GM23338 (cell line): Measurements from ENCODE around the gene MEGF11. TPM values are rescaled to one million over a fixed set of nuclear protein-coding genes. Genes with fewer than 3 reads are reported as not detected.

Experiments used
- ATAC-seq: fragments of 200-7000 bp; cut with Tn5 transposase; 3 replicates; pipeline ENCODE4 v1.9.1; 2020
- DNase-seq: peaks from one replicate; pipeline ENCODE4 v3.0.0-alpha.2; 2015; ENCODE audit warnings: low spot score
- H2AFZ ChIP-seq: fragments of 200-600 bp; sonication (generic); 2 replicates; pipeline ENCODE4 v1.8.0; 2016; ENCODE audit warnings: antibody characterized with exemption, mild to moderate bottlenecking, moderate library complexity
- H3F3A ChIP-seq: fragments of 200-600 bp; sonication (generic); replicated peaks from 2 replicates; pipeline ENCODE4 v1.8.0; 2017; ENCODE audit warnings: antibody characterized with exemption, mixed run types, low read depth
- H3K27ac ChIP-seq: fragments of 200-600 bp; sonication (generic); 2 replicates; pipeline ENCODE4 v1.6.1; 2016; ENCODE audit warnings: low read depth
- H3K27me3 ChIP-seq: fragments of 200-600 bp; sonication (generic); 2 replicates; pipeline ENCODE4 v1.8.0; 2016; ENCODE audit warnings: mild to moderate bottlenecking, mixed run types, moderate library complexity; ENCODE audit not compliant: insufficient read depth
- H3K36me3 ChIP-seq: fragments of 200-600 bp; sonication (generic); 2 replicates; pipeline ENCODE4 v1.8.0; 2016; ENCODE audit warnings: mild to moderate bottlenecking; ENCODE audit not compliant: insufficient read depth
- H3K4me1 ChIP-seq: fragments of 200-600 bp; sonication (generic); 2 replicates; pipeline ENCODE4 v1.8.0; 2016; ENCODE audit warnings: mild to moderate bottlenecking, moderate library complexity; ENCODE audit not compliant: insufficient read depth
- H3K4me2 ChIP-seq: fragments of 200-600 bp; sonication (generic); 2 replicates; pipeline ENCODE4 v1.7.1; 2017; ENCODE audit warnings: mixed run types
- H3K4me3 ChIP-seq: fragments of 200-600 bp; sonication (generic); 2 replicates; pipeline ENCODE4 v1.6.1; 2016; ENCODE audit warnings: mixed run types
- H3K79me2 ChIP-seq: fragments of 200-600 bp; sonication (generic); replicated peaks from 2 replicates; pipeline ENCODE4 v1.8.0; 2017; ENCODE audit warnings: mild to moderate bottlenecking; ENCODE audit not compliant: insufficient read depth
- H3K9me2 ChIP-seq: fragments of 200-600 bp; sonication (generic); 2 replicates; pipeline ENCODE4 v1.8.0; 2017; ENCODE audit not compliant: insufficient read depth
- H4K20me1 ChIP-seq: fragments of 200-600 bp; sonication (generic); replicated peaks from 2 replicates; pipeline ENCODE4 v1.8.0; 2017; ENCODE audit warnings: mild to moderate bottlenecking; ENCODE audit not compliant: insufficient read depth
- H3K27ac Mint-ChIP-seq: 2 replicates; pipeline ENCODE4 v1.8.0; 2020; ENCODE audit warnings: inconsistent platforms, mild to moderate bottlenecking, moderate library complexity, mixed read lengths
- H3K27me3 Mint-ChIP-seq: 3 replicates; pipeline ENCODE4 v1.8.0; 2022; ENCODE audit warnings: low read depth, mild to moderate bottlenecking, moderate library complexity, mixed read lengths, inconsistent platforms; ENCODE audit not compliant: insufficient read depth, poor library complexity
- H3K36me3 Mint-ChIP-seq: 3 replicates; pipeline ENCODE4 v1.8.0; 2021; ENCODE audit warnings: low read depth, mild to moderate bottlenecking, inconsistent platforms, moderate library complexity, mixed read lengths
- H3K4me1 Mint-ChIP-seq: 3 replicates; pipeline ENCODE4 v1.8.0; 2020; ENCODE audit warnings: mild to moderate bottlenecking, inconsistent platforms, mixed read lengths
- H3K4me3 Mint-ChIP-seq: 3 replicates; pipeline ENCODE4 v1.8.0; 2021; ENCODE audit warnings: moderate library complexity, mild to moderate bottlenecking, inconsistent platforms, mixed read lengths
- H3K9me3 Mint-ChIP-seq: 3 replicates; pipeline ENCODE4 v1.8.0; 2020; ENCODE audit warnings: moderate library complexity, mild to moderate bottlenecking, inconsistent platforms, mixed read lengths
- CREB1 ChIP-seq: fragments of 250-450 bp; sonication (Bioruptor Pico); IDR thresholded peaks from 2 replicates; pipeline ENCODE4 v1.5.0; 2020; ENCODE audit warnings: low read depth, mild to moderate bottlenecking, moderate library complexity
- CTCF ChIP-seq, 2 experiments: fragments of 200-600 bp in 1 of 2; sonication (generic) in 1 of 2; conservative IDR thresholded peaks; 2 replicates each; pipeline versions ENCODE4 v1.5.1 to v1.6.1; 2016 to 2017; ENCODE audit warnings: antibody characterized with exemption in 2 of 2, low read depth in 2 of 2, mild to moderate bottlenecking in 2 of 2, moderate library complexity in 1 of 2
- ETS1 ChIP-seq: IDR thresholded peaks from 2 replicates; pipeline ENCODE4 v1.6.1; 2016; ENCODE audit warnings: antibody characterized with exemption
- EZH2 ChIP-seq: fragments of 200-600 bp; sonication (generic); IDR thresholded peaks from one replicate; pipeline ENCODE4 v1.8.0; 2017; ENCODE audit warnings: antibody characterized with exemption, mild to moderate bottlenecking, low read depth; ENCODE audit not compliant: unreplicated experiment
- EZH2phosphoT487 ChIP-seq: fragments of 200-600 bp; sonication (generic); IDR thresholded peaks from one replicate; pipeline ENCODE4 v1.8.1; 2018; ENCODE audit warnings: antibody characterized with exemption; ENCODE audit not compliant: unreplicated experiment
- JUNB ChIP-seq: IDR thresholded peaks from one replicate; pipeline ENCODE4 v1.6.1; 2016; ENCODE audit warnings: antibody characterized with exemption; ENCODE audit not compliant: unreplicated experiment
- NANOG ChIP-seq: IDR thresholded peaks from 2 replicates; pipeline ENCODE4 v1.6.1; 2016; ENCODE audit warnings: antibody characterized with exemption, borderline replicate concordance
- POLR2AphosphoS5 ChIP-seq: IDR thresholded peaks from 2 replicates; pipeline ENCODE4 v1.6.1; 2016; ENCODE audit warnings: antibody characterized with exemption, low read depth
- REST ChIP-seq: IDR thresholded peaks from one replicate; pipeline ENCODE4 v1.6.1; 2018; ENCODE audit warnings: antibody characterized with exemption; ENCODE audit not compliant: unreplicated experiment
- STAT1 ChIP-seq: IDR thresholded peaks from one replicate; pipeline ENCODE4 v1.6.1; 2016; ENCODE audit warnings: antibody characterized with exemption; ENCODE audit not compliant: unreplicated experiment
- ZNF114 ChIP-seq: fragments of 250-450 bp; sonication (Bioruptor Pico); IDR thresholded peaks from 2 replicates; pipeline ENCODE4 v1.5.0; 2020; ENCODE audit warnings: mild to moderate bottlenecking, moderate library complexity
- ZNF331 ChIP-seq: fragments of 250-450 bp; sonication (Bioruptor Pico); IDR thresholded peaks from 2 replicates; pipeline ENCODE4 v1.5.0; 2020; ENCODE audit warnings: low read depth, mild to moderate bottlenecking, moderate library complexity
- ZNF462 ChIP-seq: fragments of 250-450 bp; sonication (Bioruptor Pico); IDR thresholded peaks from 2 replicates; pipeline ENCODE4 v1.5.0; 2020; ENCODE audit warnings: mild to moderate bottlenecking, moderate library complexity
- polyA plus RNA-seq: library from polyadenylated mRNA; unstranded; fragments of >200 nt; fragmentation: Nextera tagmentation; extraction: Ambion mirVana; gene quantifications from 2 replicates; pipeline ENCODE4 v1.2.1, GENCODE V29; 2016
- total RNA-seq: library from RNA; depleted of rRNA; stranded (reverse); fragments of >200 nt; shearing (Covaris generic); gene quantifications from 2 replicates; pipeline ENCODE4 v1.2.3, GENCODE V29; 2014

Gene MEGF11
- total and polyA plus RNA-seq, 2 experiments from 2014 or later: 1.3 to 1.9 TPM

GRCh38 chr15:66023311-66023972 lies 230.1 kb downstream of the MEGF11 start:
- Histone ChIP-seq H2AFZ (no peak overlapping the region), H3K4me2 (no peak overlapping the region), H3F3A (peaks cover 4% of the 10 kb centered on the region; the same call in 1 of the 2 replicates), H3K36me3 (no peaks in the 10 kb centered on the region), H4K20me1 (no peaks in the 10 kb centered on the region), H3K79me2 (no peaks in the 10 kb centered on the region), H3K27ac (no peak overlapping the region), H3K4me1 (peaks cover 45% of the 10 kb centered on the region), H3K9me2 (no peaks in the 10 kb centered on the region), H3K4me3 (no peak overlapping the region), H3K27me3 (no peaks in the 10 kb centered on the region)
- Mint-ChIP-seq H3K9me3 (no peaks in the 10 kb centered on the region), H3K27me3 (no peaks in the 10 kb centered on the region), H3K4me1 (peaks cover 66% of the 10 kb centered on the region), H3K36me3 (no peaks in the 10 kb centered on the region), H3K27ac (no peak overlapping the region), H3K4me3 (no peak overlapping the region)
- DNase-seq (no peak), ATAC-seq (peak; percentile 11; the same call in 2 of the 3 replicates)
- TF ChIP-seq ZNF114 (CRISPR knock-in tag) (no peak), ZNF331 (CRISPR knock-in tag) (no peak), REST (no peak), POLR2AphosphoS5 (no peak), NANOG (no peak), EZH2phosphoT487 (no peak), CREB1 (CRISPR knock-in tag) (no peak), ZNF462 (CRISPR knock-in tag) (no peak), ETS1 (no peak), STAT1 (no peak), EZH2 (no peak), JUNB (no peak), CTCF (conservative IDR thresholded peaks at IDR 0.05; ENCODE audit: low read depth in 2 of 2) (no peak)
